NCI-H1417 treated with DMSO at 0.1 percent for 48 hours (cell line): ENCODE results near the gene DDX28.

Source experiments
- DNase-seq: peaks from one replicate; lab custom pipeline; 2025; lab: John Stamatoyannopoulos, UW

Gene DDX28

GRCh38 chr16:68022728-68023537 lies at the start of gene DDX28, which contains the start of gene DUS2:
DDX28 (minus strand) TSS chr16:68023232; CDS start chr16:68023202, 30 bp downstream.
DUS2 (plus strand) TSS chr16:68023284; CDS start chr16:68038024, 14,740 bp downstream.
- DNase-seq: peak; percentile 36

DNA sequence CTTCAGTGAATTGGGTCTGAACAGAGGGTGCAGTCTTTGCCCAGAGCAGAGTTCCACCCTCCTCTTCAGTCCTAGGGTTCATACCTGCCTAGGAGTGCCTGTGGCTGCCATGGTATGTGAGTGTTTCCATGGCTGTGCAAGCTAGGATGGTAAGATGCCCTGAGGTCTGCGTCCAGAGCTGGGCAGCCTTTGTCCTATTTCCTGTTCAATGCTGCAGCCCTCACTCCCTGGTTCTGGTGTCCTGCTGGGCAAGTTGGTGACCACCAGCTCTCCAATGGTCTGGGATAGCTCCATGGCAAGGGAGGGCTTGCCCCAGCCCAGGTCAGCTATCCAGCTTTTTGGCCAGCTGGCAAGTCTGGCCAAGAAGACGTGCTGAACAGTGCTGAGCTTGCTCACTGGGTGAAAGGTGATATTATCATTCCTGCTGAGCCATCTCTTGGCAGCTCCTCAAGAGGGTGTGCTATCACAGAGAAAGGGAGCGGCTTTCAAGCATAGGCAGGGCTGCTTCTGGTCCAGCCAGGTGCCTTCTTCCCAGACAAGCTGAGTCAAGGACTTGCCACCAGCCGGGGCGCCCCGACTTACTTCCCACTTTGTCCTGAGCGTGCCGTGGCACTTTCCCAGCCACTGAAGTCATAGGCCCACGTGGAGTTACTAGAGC lies 49.1 kb upstream of the DDX28 start:
- DNase-seq: no peak

DNA sequence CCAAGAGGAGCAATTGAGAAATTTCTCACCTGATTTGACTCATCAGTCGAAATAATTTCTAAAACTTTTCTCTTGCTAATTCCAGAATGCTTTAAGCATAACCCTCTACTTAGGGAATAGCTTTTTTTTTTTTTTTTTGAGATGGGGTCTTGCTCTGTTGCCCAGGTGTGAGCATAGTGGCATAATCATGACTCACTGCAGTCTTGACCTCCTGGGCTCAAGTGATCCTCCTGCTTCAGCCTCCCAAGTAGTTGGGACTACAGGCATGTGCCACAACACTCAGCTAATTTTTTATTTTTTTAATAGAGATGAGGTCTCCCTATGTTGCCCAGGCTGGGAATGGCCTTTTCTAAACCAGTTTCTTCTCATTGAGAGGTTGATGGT lies 48.5 kb upstream of the DDX28 start:
- DNase-seq: no peak

GRCh38 chr16:68070806-68071517 lies 47.9 kb upstream of the DDX28 start:
- DNase-seq: no peak

DNA sequence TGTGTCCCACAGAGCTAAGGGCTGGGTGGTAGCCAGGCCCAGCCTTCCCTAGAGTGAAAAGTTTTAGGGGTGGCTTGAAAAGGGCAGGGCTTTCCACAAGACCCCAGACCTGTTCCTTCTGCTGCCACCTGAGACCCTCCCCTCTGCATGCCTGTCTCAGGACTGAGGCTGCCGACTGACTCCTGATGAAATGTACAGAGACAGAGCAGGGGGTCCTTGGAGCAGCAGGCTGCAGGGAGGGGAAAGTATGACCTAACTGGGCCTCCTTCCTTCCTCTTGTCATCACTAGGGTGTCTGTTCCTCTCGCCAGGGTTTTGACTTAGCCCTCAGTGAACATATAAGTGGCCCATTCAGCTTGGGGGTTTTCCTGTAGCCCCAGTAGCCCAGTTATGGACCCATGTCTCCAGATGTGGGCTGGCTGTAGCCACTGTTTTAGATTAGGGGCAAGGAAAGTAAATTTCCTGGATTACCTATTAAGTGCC lies 47.3 kb upstream of the DDX28 start:
- DNase-seq: no peak

- no peak for DNase-seq
These were observed 46.6 kb upstream of the DDX28 start for GRCh38 chr16:68069511-68070248.

GRCh38 chr16:68068926-68069325 lies 45.9 kb upstream of the DDX28 start:
- no peak for DNase-seq

- no peak for DNase-seq
These were observed 43.7 kb upstream of the DDX28 start for GRCh38 chr16:68066763-68067162.

DNA sequence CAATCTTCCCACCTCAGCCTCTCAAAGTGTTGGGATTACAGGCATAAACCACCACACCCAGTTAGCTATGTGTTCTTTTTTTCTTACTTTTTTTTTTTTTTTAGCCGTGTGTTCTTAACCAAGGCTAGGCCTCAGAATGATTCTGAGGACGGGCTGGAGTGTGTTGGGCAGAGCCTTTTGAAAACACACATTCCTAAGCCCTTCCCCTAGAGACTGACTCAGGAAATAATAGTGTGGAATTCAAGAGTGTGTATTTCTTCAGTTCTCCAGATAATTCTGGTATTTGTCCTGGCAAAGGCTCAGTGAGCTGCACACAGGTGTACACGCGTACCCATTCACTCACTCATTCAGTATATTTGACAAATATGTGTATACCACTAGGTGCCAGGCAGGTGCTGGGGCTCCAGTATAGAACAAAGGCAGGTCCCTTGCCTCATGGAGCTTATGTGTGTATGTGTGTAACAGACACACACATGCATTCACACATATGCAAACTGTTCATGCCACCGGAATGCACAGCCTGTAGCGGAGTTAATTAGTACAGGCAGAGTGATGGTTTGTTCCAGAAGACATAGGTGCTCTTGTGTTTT lies 42.8 kb upstream of the DDX28 start:
- no peak for DNase-seq

GRCh38 chr16:68064791-68065365 lies 41.8 kb upstream of the DDX28 start:
- no peak for DNase-seq

- DNase-seq: no peak
These were observed 39.9 kb upstream of the DDX28 start for GRCh38 chr16:68062910-68063393.

GRCh38 chr16:68061396-68061795 lies 38.4 kb upstream of the DDX28 start:
- DNase-seq: no peak

DNA sequence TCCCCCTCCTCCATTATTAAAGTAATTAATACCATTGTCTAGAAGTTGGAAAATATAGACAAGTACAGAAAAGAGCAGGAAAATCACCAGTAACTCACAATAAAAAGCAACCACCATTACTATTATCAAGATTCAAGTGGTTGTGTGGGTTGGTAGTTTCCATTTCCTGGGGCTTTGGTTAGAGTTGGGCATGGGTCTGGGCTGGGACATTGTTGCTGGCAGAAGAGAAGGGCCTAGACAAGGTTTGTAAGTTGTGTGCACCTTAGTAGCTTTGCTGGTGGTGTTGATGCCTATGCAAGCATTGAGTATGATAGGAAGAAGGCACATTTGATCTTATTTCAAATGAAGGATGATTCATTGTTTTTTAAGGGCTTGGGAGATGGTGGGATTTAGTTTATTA lies 36.8 kb upstream of the DDX28 start:
- no peak for DNase-seq

- no peak for DNase-seq
These were observed 32.4 kb upstream of the DDX28 start for GRCh38 chr16:68055395-68055794.

- no peak for DNase-seq
These were observed 26.4 kb upstream of the DDX28 start for GRCh38 chr16:68049449-68049848.

GRCh38 chr16:68047987-68048386 lies 25.0 kb upstream of the DDX28 start:
- DNase-seq: no peak

DNA sequence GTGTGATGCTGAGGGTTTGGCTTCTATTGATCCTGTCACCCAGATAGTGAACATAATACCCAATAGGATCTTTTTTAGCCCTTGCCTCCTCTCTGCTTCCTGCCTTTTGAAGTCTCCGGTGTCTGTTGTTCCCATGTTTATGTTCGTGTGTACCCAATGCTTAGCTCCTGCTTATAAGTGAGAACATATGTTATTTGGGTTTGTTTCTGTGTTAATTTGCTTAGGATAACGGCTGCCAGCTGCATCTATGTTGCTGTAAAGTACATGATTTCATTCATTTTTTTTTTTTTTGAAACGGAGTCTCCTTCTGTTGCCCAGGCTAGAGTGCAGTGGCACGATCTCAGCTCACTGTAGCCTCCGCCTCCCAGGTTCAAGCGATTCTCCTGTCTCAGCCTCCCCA lies 23.1 kb upstream of the DDX28 start:
- DNase-seq: no peak

DNA sequence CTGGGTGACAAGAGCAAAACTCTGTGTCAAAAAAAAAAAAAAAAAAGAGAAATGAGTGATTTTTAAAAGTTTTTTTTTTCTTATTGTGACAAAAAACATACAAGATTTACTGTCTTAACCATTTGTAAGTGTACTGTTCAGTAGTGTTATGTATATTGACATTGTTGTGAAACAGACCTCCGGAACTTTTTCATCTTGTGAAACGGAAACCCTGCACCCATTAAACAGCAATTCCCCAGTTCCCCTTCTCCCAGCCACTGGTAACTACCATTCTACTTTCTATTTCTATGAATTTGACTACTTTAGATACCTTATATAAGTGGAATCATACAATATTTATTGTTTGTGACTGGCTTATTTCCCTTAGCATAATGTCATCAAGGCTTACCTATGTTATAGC lies 18.8 kb upstream of the DDX28 start:
- DNase-seq: no peak

- peak; percentile 21 for DNase-seq
These were observed 17.7 kb upstream of the DDX28 start for GRCh38 chr16:68040506-68041288.
